Psoas muscle (tissue), 8 donors: Measurements from ENCODE around the gene CDH9. TPM values are rescaled to one million over a fixed set of nuclear protein-coding genes. Genes with fewer than 3 reads are reported as not detected.

Experiments
- ATAC-seq, 4 donors: fragments of 200-7000 bp; cut with Tn5 transposase; one replicate each; pipeline ENCODE4 v1.9.1; 2020; ENCODE audit warnings: moderate library complexity in 3 of 4, mild to moderate bottlenecking in 2 of 4
- DNase-seq, 2 donors: peaks; one replicate each; pipeline ENCODE4 v3.0.0-alpha.2; 2020
- H3K27ac ChIP-seq: fragments of 200-600 bp; one replicate; pipeline ENCODE4 v1.8.0; 2022
- H3K27me3 ChIP-seq, 3 donors: fragments of 200-600 bp in 1 of 3; one replicate each; pipeline versions ENCODE4 v1.6.1 to v1.8.0; 2013 to 2022; ENCODE audit warnings: low read length in 2 of 3, mild to moderate bottlenecking in 2 of 3, moderate library complexity in 1 of 3; ENCODE audit not compliant: insufficient read depth in 3 of 3
- H3K36me3 ChIP-seq, 2 donors: fragments of 200-600 bp in 1 of 2; one replicate each; pipeline versions ENCODE4 v1.6.1 to v1.8.0; 2013 to 2022; ENCODE audit warnings: low read depth in 1 of 2, mild to moderate bottlenecking in 1 of 2, moderate library complexity in 1 of 2; ENCODE audit not compliant: insufficient read depth in 1 of 2
- H3K4me1 ChIP-seq: fragments of 200-600 bp; one replicate; pipeline ENCODE4 v1.8.0; 2022
- H3K4me3 ChIP-seq: fragments of 200-600 bp; one replicate; pipeline ENCODE4 v1.8.0; 2022; ENCODE audit warnings: mild to moderate bottlenecking
- H3K9me3 ChIP-seq: fragments of 200-600 bp; one replicate; pipeline ENCODE4 v1.8.0; 2022
- WGBS, 3 donors: extraction: QIAGEN DNeasy Blood & Tissue Kit; methylation state at CpG; one replicate each; pipeline versions ENCODE4 v1.1.6 to v1.1.7; 2013; 5-methylcytosine and 5-hydroxymethylcytosine counted together
- intact Hi-C, 2 donors: fragments of 100-400 bp; cut with DNase I; formaldehyde crosslinking; loops; one replicate each; pipeline versions ENCODE4 v1.11.0 to v1.14.2; 2022
- polyA plus RNA-seq, 3 donors: library from polyadenylated mRNA; stranded (reverse); fragments of 200-250 nt; gene quantifications; one replicate each; pipeline ENCODE4 v1.2.3, GENCODE V29; 2013
- total RNA-seq, 4 donors: library from RNA; stranded (reverse); fragmentation: NEBNext Ultra II Directional in 2 of 4; extraction: Animal tissue kit (Norgen Biotek cat#: 25700) in 2 of 4; gene quantifications; one replicate each; pipeline versions ENCODE4 v1.2.1 to v1.2.4, GENCODE V29; 2021 to 2023
- TF ChIP-seq, protein P1 (sequence below): fragments of 200-600 bp; IDR thresholded peaks from one replicate; pipeline ENCODE4 v1.8.0; 2022; ENCODE audit warnings: antibody characterized with exemption
- donor health status: healthy with polysubstance abuse.
- donor health status: DM: no; HTN: no; CAD: no; lungs with moderate emphysema.
- donor health status: Bipolar disorder and iron deficiency.
- donor health status: healthy.
- donor health status: DM: yes; HTN: yes; CAD: no.
- donor health status: DM: no; HTN: no; CAD: no.
- donor health status: DM: no; HTN: no; CAD: no.
- donor health status: DM: yes; HTN: yes; CAD: no.

CDH9 gene
- total and polyA plus RNA-seq, 7 donors = not detected

DNA sequence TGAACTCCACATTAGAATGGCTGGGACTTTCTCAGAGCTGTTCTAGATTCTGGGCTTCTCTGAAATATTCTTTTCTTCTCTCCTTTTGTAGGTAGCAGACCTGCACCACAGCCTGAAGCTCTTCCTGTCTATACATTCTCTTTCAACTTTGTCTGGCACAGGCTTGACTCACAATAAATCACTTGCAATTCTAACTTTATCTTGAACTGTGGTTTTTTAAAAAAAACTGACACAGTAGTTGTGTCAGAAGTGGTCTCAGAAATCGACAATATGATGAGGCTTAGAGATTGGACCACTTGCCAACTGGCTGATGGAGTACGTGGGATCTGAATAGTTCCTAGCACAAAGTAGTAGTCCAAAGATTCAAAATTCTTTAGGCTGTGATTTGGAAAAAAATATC, 24.1 kb upstream of the CDH9 start:
- H3K36me3 ChIP-seq = no peaks in the 10 kb centered on the region
- TF ChIP-seq, protein P1, sequence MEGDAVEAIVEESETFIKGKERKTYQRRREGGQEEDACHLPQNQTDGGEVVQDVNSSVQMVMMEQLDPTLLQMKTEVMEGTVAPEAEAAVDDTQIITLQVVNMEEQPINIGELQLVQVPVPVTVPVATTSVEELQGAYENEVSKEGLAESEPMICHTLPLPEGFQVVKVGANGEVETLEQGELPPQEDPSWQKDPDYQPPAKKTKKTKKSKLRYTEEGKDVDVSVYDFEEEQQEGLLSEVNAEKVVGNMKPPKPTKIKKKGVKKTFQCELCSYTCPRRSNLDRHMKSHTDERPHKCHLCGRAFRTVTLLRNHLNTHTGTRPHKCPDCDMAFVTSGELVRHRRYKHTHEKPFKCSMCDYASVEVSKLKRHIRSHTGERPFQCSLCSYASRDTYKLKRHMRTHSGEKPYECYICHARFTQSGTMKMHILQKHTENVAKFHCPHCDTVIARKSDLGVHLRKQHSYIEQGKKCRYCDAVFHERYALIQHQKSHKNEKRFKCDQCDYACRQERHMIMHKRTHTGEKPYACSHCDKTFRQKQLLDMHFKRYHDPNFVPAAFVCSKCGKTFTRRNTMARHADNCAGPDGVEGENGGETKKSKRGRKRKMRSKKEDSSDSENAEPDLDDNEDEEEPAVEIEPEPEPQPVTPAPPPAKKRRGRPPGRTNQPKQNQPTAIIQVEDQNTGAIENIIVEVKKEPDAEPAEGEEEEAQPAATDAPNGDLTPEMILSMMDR = no peak
- intact Hi-C loops = no loop called here
- 65 to 77% (median 68%) methylated on average over 2 of the region's 2 CpGs for WGBS, 3 donors
- no peaks in the 10 kb centered on the region for H3K9me3 ChIP-seq
- DNase-seq (no peak), ATAC-seq (no peak)
- H3K27ac ChIP-seq = no peak overlapping the region
- no peaks in the 10 kb centered on the region for H3K27me3 ChIP-seq
- H3K4me1 ChIP-seq = no peaks in the 10 kb centered on the region
- H3K4me3 ChIP-seq = no peak overlapping the region

- intact Hi-C loops = no loop called here
- H3K27ac ChIP-seq = no peak overlapping the region
- TF ChIP-seq, protein P1 = no peak
- no peaks in the 10 kb centered on the region for H3K27me3 ChIP-seq
- H3K4me3 ChIP-seq = no peak overlapping the region
- no peaks in the 10 kb centered on the region for H3K9me3 ChIP-seq
- DNase-seq (no peak), ATAC-seq (no peak)
- H3K36me3 ChIP-seq = no peaks in the 10 kb centered on the region
- H3K4me1 ChIP-seq = no peaks in the 10 kb centered on the region
Observed at GRCh38 chr5:27048510-27048909, 10.1 kb upstream of the CDH9 start.

DNA sequence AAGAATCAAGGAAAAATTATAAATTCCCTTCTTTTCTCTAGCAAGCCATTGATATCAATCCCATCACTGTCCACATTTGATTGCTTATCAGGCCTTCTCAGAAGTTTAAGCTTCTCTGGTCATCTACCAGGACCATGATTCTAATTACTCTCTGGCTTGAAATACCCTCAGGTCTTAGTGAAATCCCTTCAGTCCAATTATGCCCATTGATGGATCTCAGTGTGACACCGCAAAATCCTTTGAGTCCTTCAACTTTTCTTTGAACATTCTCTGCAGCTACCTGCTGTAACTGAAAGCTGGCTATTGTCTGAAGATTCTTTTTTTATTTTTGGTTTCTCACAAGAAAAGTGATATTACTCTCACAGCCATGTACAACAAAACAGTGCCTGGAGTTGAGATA, 3.0 kb upstream of the CDH9 start:
- H3K27ac ChIP-seq = no peak overlapping the region
- H3K4me1 ChIP-seq = no peaks in the 10 kb centered on the region
- WGBS, 3 donors = 92 to 94% (median 92%) methylated on average over 1 of the region's 1 CpG
- TF ChIP-seq, protein P1 = no peak
- intact Hi-C loops = no loop called here
- DNase-seq (no peak), ATAC-seq (no peak)
- no peaks in the 10 kb centered on the region for H3K27me3 ChIP-seq
- no peak overlapping the region for H3K4me3 ChIP-seq
- no peaks in the 10 kb centered on the region for H3K9me3 ChIP-seq
- H3K36me3 ChIP-seq = no peaks in the 10 kb centered on the region

GRCh38 chr5:27034565-27034964, 3.8 kb downstream of the CDH9 start:
- H3K36me3 ChIP-seq = no peaks in the 10 kb centered on the region
- no peak for ATAC-seq
- intact Hi-C loops = no loop called here
- no peaks in the 10 kb centered on the region for H3K4me1 ChIP-seq
- DNase-seq = no peak
- no peaks in the 10 kb centered on the region for H3K27me3 ChIP-seq
- WGBS, 3 donors = 59 to 65% (median 63%) methylated on average over 1 of the region's 1 CpG
- H3K4me3 ChIP-seq = no peak overlapping the region
- no peak overlapping the region for H3K27ac ChIP-seq
- TF ChIP-seq, protein P1 = no peak
- no peaks in the 10 kb centered on the region for H3K9me3 ChIP-seq

GRCh38 chr5:27026801-27027200, 11.6 kb downstream of the CDH9 start:
- H3K9me3 ChIP-seq = no peaks in the 10 kb centered on the region

More at GRCh38 chr5:27026801-27027200, 11.6 kb downstream of the CDH9 start:
- Histone ChIP-seq H3K4me1 (no peaks in the 10 kb centered on the region), H3K27ac (no peak overlapping the region), H3K4me3 (no peak overlapping the region), H3K36me3 (no peaks in the 10 kb centered on the region), H3K27me3 (no peaks in the 10 kb centered on the region)
- 85 to 89% (median 88%) methylated on average over 2 of the region's 2 CpGs for WGBS, 3 donors
- DNase-seq (no peak), ATAC-seq (no peak)
- TF ChIP-seq, protein P1 = no peak
- intact Hi-C loops = no loop called here
